ENCODE data around the gene BRPF1. TPM values are rescaled to one million over a fixed set of nuclear protein-coding genes. Genes with fewer than 3 reads are reported as not detected.

The BRPF1 gene
- total and polyA plus RNA-seq, 4 donors = 4.1 to 17.6 (median 11.6) TPM

Other genes starting within 250 kb of the BRPF1 start
- not detected for gene LHFPL4, start 177.9 kb upstream of the BRPF1 start, total RNA-seq
- under 1 TPM in 1 of 2 donors, not detected in 1; 0.03 TPM for gene LHFPL4, start 177.9 kb upstream of the BRPF1 start, polyA plus RNA-seq
- 10 to 100 TPM; 28.2 to 34.0 TPM for gene MTMR14, start 82.2 kb upstream of the BRPF1 start, total RNA-seq
- gene MTMR14, start 82.2 kb upstream of the BRPF1 start, polyA plus RNA-seq = 10 to 100 TPM; 12.0 to 34.8 TPM
- gene CPNE9, start 27.9 kb upstream of the BRPF1 start, total RNA-seq = not detected
- gene CPNE9, start 27.9 kb upstream of the BRPF1 start, polyA plus RNA-seq = not detected
- 10 to 100 TPM; 25.8 to 32.6 TPM for gene OGG1, start 18.2 kb downstream of the BRPF1 start, total RNA-seq
- 10 to 100 TPM; 15.7 to 25.9 TPM for gene OGG1, start 18.2 kb downstream of the BRPF1 start, polyA plus RNA-seq
- gene CAMK1, start 38.2 kb downstream of the BRPF1 start, total RNA-seq = 10 to 100 TPM; 31.4 to 40.2 TPM
- gene CAMK1, start 38.2 kb downstream of the BRPF1 start, polyA plus RNA-seq = 10 to 100 TPM; 24.7 to 58.0 TPM
- gene TADA3, start 60.7 kb downstream of the BRPF1 start, total RNA-seq = 10 to 100 TPM; 44.9 to 48.3 TPM
- gene TADA3, start 60.7 kb downstream of the BRPF1 start, polyA plus RNA-seq = 10 to 100 TPM; 50.4 to 52.0 TPM
- 100 to 1,000 TPM; 126 to 165 TPM for gene ARPC4, start 61.3 kb downstream of the BRPF1 start, total RNA-seq
- 100 to 1,000 TPM in 1 of 2 donors, 10 to 100 TPM in 1; 98.4 to 165 TPM for gene ARPC4, start 61.3 kb downstream of the BRPF1 start, polyA plus RNA-seq
- gene TTLL3, start 78.5 kb downstream of the BRPF1 start, total RNA-seq = 100 to 1,000 TPM in 1 of 2 donors, 10 to 100 TPM in 1; 40.3 to 108 TPM
- 100 to 1,000 TPM in 1 of 2 donors, 10 to 100 TPM in 1; 12.3 to 120 TPM for gene TTLL3, start 78.5 kb downstream of the BRPF1 start, polyA plus RNA-seq
- 10 to 100 TPM; 19.8 to 28.5 TPM for gene RPUSD3, start 112.3 kb downstream of the BRPF1 start, total RNA-seq
- 10 to 100 TPM; 17.2 to 27.8 TPM for gene RPUSD3, start 112.3 kb downstream of the BRPF1 start, polyA plus RNA-seq
- gene CIDEC, start 148.5 kb downstream of the BRPF1 start, total RNA-seq = under 1 TPM in 1 of 2 donors, not detected in 1; 0.87 TPM
- 10 to 100 TPM in 1 of 2 donors, 1 to 10 TPM in 1; 1.1 to 75.3 TPM for gene CIDEC, start 148.5 kb downstream of the BRPF1 start, polyA plus RNA-seq
- gene JAGN1, start 158.9 kb downstream of the BRPF1 start, total RNA-seq = 10 to 100 TPM; 19.8 to 22.7 TPM
- gene JAGN1, start 158.9 kb downstream of the BRPF1 start, polyA plus RNA-seq = 10 to 100 TPM; 26.0 to 34.1 TPM
- gene IL17RE, start 171.1 kb downstream of the BRPF1 start, total RNA-seq = 10 to 100 TPM; 11.0 to 13.7 TPM
- 10 to 100 TPM in 1 of 2 donors, 1 to 10 TPM in 1; 7.0 to 14.5 TPM for gene IL17RE, start 171.1 kb downstream of the BRPF1 start, polyA plus RNA-seq
- 10 to 100 TPM; 25.6 to 33.8 TPM for gene IL17RC, start 185.4 kb downstream of the BRPF1 start, total RNA-seq
- gene IL17RC, start 185.4 kb downstream of the BRPF1 start, polyA plus RNA-seq = 100 to 1,000 TPM in 1 of 2 donors, 1 to 10 TPM in 1; 8.6 to 108 TPM
- gene CRELD1, start 202.1 kb downstream of the BRPF1 start, total RNA-seq = 10 to 100 TPM; 30.8 to 44.3 TPM
- gene CRELD1, start 202.1 kb downstream of the BRPF1 start, polyA plus RNA-seq = 10 to 100 TPM; 35.7 to 36.2 TPM
- 1 to 10 TPM; 1.7 to 2.1 TPM for gene PRRT3, start 220.7 kb downstream of the BRPF1 start, total RNA-seq
- gene PRRT3, start 220.7 kb downstream of the BRPF1 start, polyA plus RNA-seq = 1 to 10 TPM in 1 of 2 donors, under 1 TPM in 1; 0.25 to 2.4 TPM